Activated T-helper 2 cell treated with anti-CD3 and anti-CD28 coated beads, Interferon-gamma antibody, Interleukin-2, Interleukin-4, amounts not matched to agents 10 μg/mL and 5 μg/mL and 100 μg/mL, durations not matched to agents 14 hours and 24 hours and 36 hours (primary cell): Measurements from ENCODE around the gene CCDC57. TPM values are rescaled to one million over a fixed set of nuclear protein-coding genes. Genes with fewer than 3 reads are reported as not detected.

Experiments used
- DNase-seq: peaks from one replicate; pipeline ENCODE4 v3.0.0; 2021; ENCODE audit warnings: low spot score
- H3K27ac Mint-ChIP-seq: one replicate; pipeline ENCODE4 v1.8.0; 2021; ENCODE audit warnings: mixed read lengths
- H3K27me3 Mint-ChIP-seq: one replicate; pipeline ENCODE4 v1.8.0; 2021; ENCODE audit warnings: low read depth, mixed read lengths
- H3K36me3 Mint-ChIP-seq: one replicate; pipeline ENCODE4 v1.8.0; 2021; ENCODE audit warnings: low read depth, mixed read lengths
- H3K4me1 Mint-ChIP-seq: one replicate; pipeline ENCODE4 v1.8.0; 2021; ENCODE audit warnings: low read depth, mixed read lengths
- H3K4me3 Mint-ChIP-seq: one replicate; pipeline ENCODE4 v1.8.0; 2021; ENCODE audit warnings: low read depth, mild to moderate bottlenecking, moderate library complexity, mixed read lengths
- H3K9me3 Mint-ChIP-seq: one replicate; pipeline ENCODE4 v1.8.0; 2021; ENCODE audit warnings: mixed read lengths
- intact Hi-C: fragments of 100-400 bp; cut with micrococcal nuclease; formaldehyde crosslinking; loops from one replicate; pipeline ENCODE4 v1.15.1; 2023
- total RNA-seq: library from RNA; stranded (reverse); gene quantifications from 2 replicates; pipeline ENCODE4 v1.2.3, GENCODE V29; 2022

CCDC57 gene
- total RNA-seq, 1 donor from 2014 or later, result 51.7 TPM

DNA sequence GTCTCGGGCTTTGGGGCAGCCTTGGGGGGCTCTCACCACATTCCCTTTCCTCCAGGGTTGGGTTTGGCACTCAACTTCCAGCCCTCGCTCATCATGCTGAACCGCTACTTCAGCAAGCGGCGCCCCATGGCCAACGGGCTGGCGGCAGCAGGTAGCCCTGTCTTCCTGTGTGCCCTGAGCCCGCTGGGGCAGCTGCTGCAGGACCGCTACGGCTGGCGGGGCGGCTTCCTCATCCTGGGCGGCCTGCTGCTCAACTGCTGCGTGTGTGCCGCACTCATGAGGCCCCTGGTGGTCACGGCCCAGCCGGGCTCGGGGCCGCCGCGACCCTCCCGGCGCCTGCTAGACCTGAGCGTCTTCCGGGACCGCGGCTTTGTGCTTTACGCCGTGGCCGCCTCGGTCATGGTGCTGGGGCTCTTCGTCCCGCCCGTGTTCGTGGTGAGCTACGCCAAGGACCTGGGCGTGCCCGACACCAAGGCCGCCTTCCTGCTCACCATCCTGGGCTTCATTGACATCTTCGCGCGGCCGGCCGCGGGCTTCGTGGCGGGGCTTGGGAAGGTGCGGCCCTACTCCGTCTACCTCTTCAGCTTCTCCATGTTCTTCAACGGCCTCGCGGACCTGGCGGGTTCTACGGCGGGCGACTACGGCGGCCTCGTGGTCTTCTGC, 24.6 kb upstream of the CCDC57 start:
- DNase-seq, result no peak
- Mint-ChIP-seq H3K27ac (no peak overlapping the region), H3K36me3 (peaks cover 38% of the 10 kb centered on the region), H3K4me3 (no peak overlapping the region), H3K4me1 (peaks cover 23% of the 10 kb centered on the region), H3K9me3 (no peaks in the 10 kb centered on the region), H3K27me3 (no peaks in the 10 kb centered on the region)
- intact Hi-C loops, result loop anchor here (10.0 kb wide), 2 partner anchors 178 to 212 kb away; partner anchors contain the start of genes CENPX, HEXD, LRRC45 and OGFOD3

GRCh38 chr17:82236142-82236971, 23.7 kb upstream of the CCDC57 start:
- Mint-ChIP-seq H3K27ac (no peak overlapping the region), H3K36me3 (peaks cover 36% of the 10 kb centered on the region)
- peak; percentile 60 for DNase-seq

GRCh38 chr17:82235775-82236141, 23.1 kb upstream of the CCDC57 start:
- no peak overlapping the region for H3K4me3 Mint-ChIP-seq
- no peaks in the 10 kb centered on the region for H3K9me3 Mint-ChIP-seq
- H3K36me3 Mint-ChIP-seq, result peaks cover 31% of the 10 kb centered on the region
- no peak for DNase-seq
- no peaks in the 10 kb centered on the region for H3K27me3 Mint-ChIP-seq
- H3K27ac Mint-ChIP-seq, result no peak overlapping the region
- intact Hi-C loops, result loop anchor here (10.0 kb wide), 2 partner anchors 179 to 211 kb away; partner anchors contain the start of genes CENPX, HEXD, LRRC45 and OGFOD3
- H3K4me1 Mint-ChIP-seq, result peaks cover 20% of the 10 kb centered on the region

More at GRCh38 chr17:82236142-82236971, 23.7 kb upstream of the CCDC57 start:
- no peaks in the 10 kb centered on the region for H3K27me3 Mint-ChIP-seq
- peaks cover 22% of the 10 kb centered on the region for H3K4me1 Mint-ChIP-seq
- H3K9me3 Mint-ChIP-seq, result no peaks in the 10 kb centered on the region
- no peak overlapping the region for H3K4me3 Mint-ChIP-seq
- intact Hi-C loops, result loop anchor here (10.0 kb wide), 2 partner anchors 178 to 212 kb away; partner anchors contain the start of genes CENPX, HEXD, LRRC45 and OGFOD3

DNA sequence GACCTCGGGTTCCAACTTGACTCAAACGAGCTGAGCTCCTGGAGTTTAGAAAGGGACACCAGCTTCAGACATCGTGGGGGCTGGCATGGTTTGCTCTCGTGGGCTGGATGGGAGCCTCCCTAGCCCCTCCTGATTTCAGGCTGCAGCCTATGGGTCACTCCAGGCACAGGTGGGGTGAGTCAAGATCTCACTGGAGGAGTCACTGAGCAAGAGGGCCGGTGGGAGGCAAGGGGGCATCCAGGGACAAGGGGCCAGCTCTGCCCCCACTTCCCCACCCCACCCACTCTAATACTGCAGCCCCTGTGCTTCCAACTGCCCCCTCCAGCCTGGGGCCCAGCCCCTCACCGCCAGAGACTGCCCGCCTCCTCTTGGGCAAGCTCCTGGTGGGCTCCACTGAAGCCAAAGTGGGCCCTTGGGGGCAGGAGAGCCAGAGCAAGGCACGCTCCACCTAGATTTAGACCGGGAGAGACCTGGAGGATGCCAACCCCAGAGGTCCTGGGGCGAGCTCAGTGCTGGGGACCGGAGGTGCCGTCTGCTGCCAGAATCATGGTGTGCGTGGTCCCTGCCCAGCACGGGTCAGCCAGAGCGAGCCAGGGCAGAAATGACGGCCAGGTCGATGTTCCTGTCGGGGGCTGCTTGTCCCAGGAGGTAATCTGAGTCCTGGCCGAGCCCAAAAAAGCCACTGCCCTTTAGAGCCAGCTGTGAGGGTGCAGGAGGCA, 22.6 kb upstream of the CCDC57 start:
- no peaks in the 10 kb centered on the region for H3K27me3 Mint-ChIP-seq
- H3K4me1 Mint-ChIP-seq, result peaks cover 15% of the 10 kb centered on the region
- DNase-seq, result no peak
- H3K9me3 Mint-ChIP-seq, result no peaks in the 10 kb centered on the region
- peaks cover 31% of the 10 kb centered on the region for H3K36me3 Mint-ChIP-seq
- H3K27ac Mint-ChIP-seq, result no peak overlapping the region
- intact Hi-C loops, result loop anchor here (10.0 kb wide), 2 partner anchors 180 to 210 kb away; partner anchors contain the start of genes CENPX, HEXD, LRRC45 and OGFOD3
- H3K4me3 Mint-ChIP-seq, result no peak overlapping the region

- no peaks in the 10 kb centered on the region for H3K27me3 Mint-ChIP-seq
- DNase-seq, result no peak
- H3K4me3 Mint-ChIP-seq, result no peak overlapping the region
- H3K9me3 Mint-ChIP-seq, result no peaks in the 10 kb centered on the region
- intact Hi-C loops, result loop anchor here (10.0 kb wide), 2 partner anchors 180 to 210 kb away; partner anchors contain the start of genes CENPX, HEXD, LRRC45 and OGFOD3
- H3K36me3 Mint-ChIP-seq, result peaks cover 35% of the 10 kb centered on the region
- no peak overlapping the region for H3K27ac Mint-ChIP-seq
- peaks cover 18% of the 10 kb centered on the region for H3K4me1 Mint-ChIP-seq
Measured at GRCh38 chr17:82234211-82235055, 21.8 kb upstream of the CCDC57 start.

DNA sequence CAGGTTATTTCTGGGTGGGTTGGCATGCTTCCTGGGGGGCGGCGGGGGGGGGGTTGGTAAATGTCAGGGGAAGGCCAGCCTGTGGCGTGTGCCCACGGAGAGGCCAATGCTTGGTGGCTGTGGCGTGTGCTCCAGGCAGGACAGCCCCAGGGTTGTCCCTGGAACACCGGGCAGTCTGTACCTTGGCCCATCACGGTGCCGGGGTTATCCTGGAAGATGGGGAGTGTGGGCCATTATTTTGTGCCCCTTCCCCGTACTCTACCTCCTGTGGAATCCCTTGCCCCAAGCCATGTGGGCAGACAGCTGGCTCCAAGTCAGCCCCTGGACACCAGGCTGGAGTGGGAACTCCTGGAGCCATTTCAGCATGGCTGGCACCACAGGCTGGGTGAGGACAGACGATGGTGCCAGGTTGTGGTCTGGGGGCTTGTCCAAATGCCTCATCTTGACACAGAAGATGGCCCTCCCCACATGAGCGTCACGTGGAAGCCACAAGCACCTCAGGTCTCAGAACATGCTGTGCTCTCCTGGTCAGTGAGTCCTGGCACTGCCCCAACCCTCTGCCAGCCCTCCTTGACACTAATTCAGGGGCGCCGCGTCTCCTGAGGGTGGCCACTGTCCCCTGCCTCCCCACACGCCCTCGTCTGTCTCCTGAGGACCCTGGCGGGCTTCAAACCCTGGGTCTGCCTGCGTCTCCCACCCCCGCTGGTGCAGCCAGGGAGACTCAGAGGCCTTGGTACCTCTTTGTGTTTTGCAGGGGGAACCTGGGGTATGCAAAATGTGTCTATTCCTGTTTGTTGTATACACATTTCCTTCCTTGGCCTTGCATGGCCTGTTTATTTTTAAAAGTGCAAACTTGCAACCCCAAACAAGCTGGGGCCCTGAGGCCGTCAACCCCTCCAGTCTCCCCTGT, 20.5 kb upstream of the CCDC57 start:
- Mint-ChIP-seq H3K9me3 (no peaks in the 10 kb centered on the region), H3K36me3 (peaks cover 28% of the 10 kb centered on the region), H3K27me3 (no peaks in the 10 kb centered on the region), H3K27ac (no peak overlapping the region), H3K4me3 (peak overlapping the region; percentile 17), H3K4me1 (peaks cover 12% of the 10 kb centered on the region)
- no peak for DNase-seq
- intact Hi-C loops, result loop anchor here (10.0 kb wide), 2 partner anchors 182 to 208 kb away; partner anchors contain the start of genes CENPX, HEXD, LRRC45 and OGFOD3

DNA sequence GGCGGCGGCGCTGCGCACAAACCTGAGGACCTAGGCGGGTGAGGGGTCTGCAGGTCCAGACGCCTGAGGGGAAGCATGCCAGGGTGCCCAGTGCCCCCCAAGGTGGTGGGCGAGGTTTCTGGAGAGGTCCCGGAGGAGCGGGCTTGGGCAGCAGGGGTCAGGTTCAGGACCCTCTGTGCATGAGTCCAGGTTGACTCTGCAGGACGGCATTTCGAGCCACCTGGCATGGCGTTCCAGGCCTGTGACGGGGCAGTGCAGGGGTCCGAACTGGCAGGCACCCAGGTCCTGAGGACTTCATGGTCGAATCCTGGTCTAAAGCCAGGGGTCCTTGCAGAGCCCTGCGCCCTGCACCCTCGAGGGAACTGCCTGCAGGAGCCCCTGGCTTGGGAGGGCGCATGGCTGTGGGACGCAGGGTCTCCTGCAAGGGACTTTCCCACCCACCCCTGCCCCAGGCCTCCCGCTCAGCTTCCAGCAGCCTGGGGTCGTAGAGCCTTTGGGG, 19.7 kb upstream of the CCDC57 start:
- Mint-ChIP-seq H3K9me3 (no peaks in the 10 kb centered on the region), H3K4me3 (no peak overlapping the region), H3K27ac (no peak overlapping the region), H3K27me3 (no peaks in the 10 kb centered on the region), H3K36me3 (peaks cover 24% of the 10 kb centered on the region), H3K4me1 (peaks cover 12% of the 10 kb centered on the region)
- DNase-seq, result no peak
- intact Hi-C loops, result loop anchor here (10.0 kb wide), 2 partner anchors 182 to 208 kb away; partner anchors contain the start of genes CENPX, HEXD, LRRC45 and OGFOD3

DNA sequence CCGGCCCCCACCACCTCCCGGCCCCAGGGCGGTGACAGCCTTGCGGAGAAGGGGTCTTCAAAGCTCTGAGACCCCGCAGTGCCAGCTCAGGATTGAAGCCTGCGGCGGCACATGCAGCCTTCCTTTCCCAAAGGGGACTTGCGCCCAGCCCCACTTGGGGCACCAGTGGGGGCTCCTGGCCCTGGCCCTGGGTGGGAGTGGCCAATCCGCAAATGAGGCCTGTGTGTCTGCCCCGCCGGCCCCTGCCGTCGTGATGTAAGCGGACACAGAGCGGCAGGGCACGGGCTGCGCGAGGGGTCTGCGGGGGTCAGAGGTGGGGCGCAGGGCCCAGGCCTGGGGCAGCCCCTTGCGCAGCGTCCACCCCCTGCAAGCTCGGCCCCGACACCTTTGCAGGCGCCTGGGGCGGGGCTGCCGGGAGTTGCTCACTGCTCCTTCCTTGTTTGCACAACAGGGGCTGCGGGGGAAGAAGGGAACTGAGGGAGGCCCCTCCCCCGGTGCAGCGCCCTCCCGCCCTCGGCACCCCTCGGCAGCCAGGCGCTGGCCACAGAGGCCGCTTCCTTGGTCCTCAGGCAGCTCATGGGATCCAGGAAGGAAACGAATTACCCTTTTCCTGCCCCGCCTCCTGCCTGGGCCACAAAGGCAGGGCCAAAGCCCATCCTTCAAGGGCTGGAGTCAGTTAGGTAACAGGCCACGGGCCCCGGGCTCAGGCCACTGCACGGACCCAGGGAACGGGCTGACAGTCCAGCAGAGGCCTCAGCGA, 19.1 kb upstream of the CCDC57 start:
- H3K9me3 Mint-ChIP-seq, result no peaks in the 10 kb centered on the region
- H3K27me3 Mint-ChIP-seq, result no peaks in the 10 kb centered on the region
- no peak overlapping the region for H3K4me3 Mint-ChIP-seq
- intact Hi-C loops, result loop anchor here (10.0 kb wide), 2 partner anchors 183 to 207 kb away; partner anchors contain the start of genes CENPX, HEXD, LRRC45 and OGFOD3
- peaks cover 13% of the 10 kb centered on the region for H3K4me1 Mint-ChIP-seq
- no peak for DNase-seq
- H3K36me3 Mint-ChIP-seq, result peaks cover 23% of the 10 kb centered on the region
- no peak overlapping the region for H3K27ac Mint-ChIP-seq

GRCh38 chr17:82231312-82231561, 18.6 kb upstream of the CCDC57 start:
- no peaks in the 10 kb centered on the region for H3K9me3 Mint-ChIP-seq
- DNase-seq, result no peak
- H3K27me3 Mint-ChIP-seq, result no peaks in the 10 kb centered on the region
- H3K4me3 Mint-ChIP-seq, result no peak overlapping the region
- no peak overlapping the region for H3K27ac Mint-ChIP-seq
- peaks cover 18% of the 10 kb centered on the region for H3K36me3 Mint-ChIP-seq
- peaks cover 12% of the 10 kb centered on the region for H3K4me1 Mint-ChIP-seq
- intact Hi-C loops, result loop anchor here (10.0 kb wide), 2 partner anchors 184 to 206 kb away; partner anchors contain the start of genes CENPX, HEXD, LRRC45 and OGFOD3

- DNase-seq, result peak; percentile 64
- peaks cover 8% of the 10 kb centered on the region for H3K4me1 Mint-ChIP-seq
- H3K27ac Mint-ChIP-seq, result no peak overlapping the region
- peak overlapping the region; percentile 95 for H3K4me3 Mint-ChIP-seq
- intact Hi-C loops, result loop anchor here (10.0 kb wide), 2 partner anchors 184 to 206 kb away; partner anchors contain the start of genes CENPX, HEXD, LRRC45 and OGFOD3
- H3K36me3 Mint-ChIP-seq, result peaks cover 14% of the 10 kb centered on the region
- no peaks in the 10 kb centered on the region for H3K27me3 Mint-ChIP-seq
- no peaks in the 10 kb centered on the region for H3K9me3 Mint-ChIP-seq
Measured at GRCh38 chr17:82230609-82231311, 18.1 kb upstream of the CCDC57 start.
